ENCODE data around the gene MEAF6.
A peak's percentile ranks its signal among the peaks of the same experiment; 100 is the strongest.

The MEAF6 gene

GRCh38 chr1:37482796-37483744, 31.5 kb downstream of the MEAF6 start:
- no peak for TF ChIP-seq CTCF (IDR thresholded peaks at IDR 0.05; ENCODE audit: low read depth, low read length, missing control alignments)
- H3K4me3 ChIP-seq (replicated peaks; ENCODE audit: low read depth, low read length) = no peak overlapping the region
- DNase-seq (ENCODE audit: extremely low read depth, low read depth) = no peak

GRCh38 chr1:37482004-37482785, 32.4 kb downstream of the MEAF6 start:
- TF ChIP-seq CTCF (IDR thresholded peaks at IDR 0.05; ENCODE audit: low read depth, low read length, missing control alignments) = no peak
- no peak overlapping the region for H3K4me3 ChIP-seq (replicated peaks; ENCODE audit: low read depth, low read length)

GRCh38 chr1:37481289-37482003, 33.1 kb downstream of the MEAF6 start:
- no peak for TF ChIP-seq CTCF (IDR thresholded peaks at IDR 0.05; ENCODE audit: low read depth, low read length, missing control alignments)
- H3K4me3 ChIP-seq (replicated peaks; ENCODE audit: low read depth, low read length) = no peak overlapping the region
- no peak for DNase-seq (ENCODE audit: extremely low read depth, low read depth)

More at GRCh38 chr1:37482004-37482785, 32.4 kb downstream of the MEAF6 start:
- no peak for DNase-seq (ENCODE audit: extremely low read depth, low read depth)

GRCh38 chr1:37480581-37481288, 33.8 kb downstream of the MEAF6 start:
- H3K4me3 ChIP-seq (replicated peaks; ENCODE audit: low read depth, low read length) = no peak overlapping the region
- TF ChIP-seq CTCF (IDR thresholded peaks at IDR 0.05; ENCODE audit: low read depth, low read length, missing control alignments) = no peak
- DNase-seq (ENCODE audit: extremely low read depth, low read depth) = no peak

- no peak for TF ChIP-seq CTCF (IDR thresholded peaks at IDR 0.05; ENCODE audit: low read depth, low read length, missing control alignments)
- no peak for DNase-seq (ENCODE audit: extremely low read depth, low read depth)
- peak overlapping the region; percentile 80 for H3K4me3 ChIP-seq (replicated peaks; ENCODE audit: low read depth, low read length)
Measured at GRCh38 chr1:37480125-37480466, 34.5 kb downstream of the MEAF6 start.
